Fibroblast of lung (primary cell): ENCODE data around the gene TSPAN2. TPM values are rescaled to one million over a fixed set of nuclear protein-coding genes. Genes with fewer than 3 reads are reported as not detected.

Experiments
- DNase-seq, 2 donors: peaks; one replicate each; pipeline versions ENCODE4 v3.0.0 to v3.0.0-alpha.2; 2010; ENCODE audit warnings: low read depth in 2 of 2
- H2AFZ ChIP-seq: 2 replicates; pipeline ENCODE4 v1.5.1; 2012; ENCODE audit warnings: low read length, control low read depth, inconsistent platforms
- H3K27ac ChIP-seq: 2 replicates; pipeline ENCODE4 v1.5.1; 2011; ENCODE audit warnings: low read length, control low read depth; ENCODE audit not compliant: insufficient read depth
- H3K27me3 ChIP-seq: 2 replicates; pipeline ENCODE4 v1.5.1; 2011; ENCODE audit warnings: mild to moderate bottlenecking, low read length; ENCODE audit not compliant: control insufficient read depth, insufficient read depth
- H3K36me3 ChIP-seq: 2 replicates; pipeline ENCODE4 v1.5.1; 2011; ENCODE audit warnings: low read length; ENCODE audit not compliant: control insufficient read depth, insufficient read depth
- H3K4me1 ChIP-seq: 2 replicates; pipeline ENCODE4 v1.5.1; 2011; ENCODE audit warnings: low read length; ENCODE audit not compliant: control insufficient read depth, insufficient read depth; ENCODE audit errors: extremely low read depth
- H3K4me2 ChIP-seq: 2 replicates; pipeline ENCODE4 v1.5.1; 2011; ENCODE audit warnings: low read length, control low read depth; ENCODE audit not compliant: insufficient read depth; ENCODE audit errors: extremely low read depth
- H3K4me3 ChIP-seq, 4 experiments: fragments of 200-600 bp in 1 of 4; sonication (generic) in 1 of 4; replicated peaks in 1 of 4; 2 replicates each; pipeline ENCODE4 v1.5.1; 2011 to 2016; ENCODE audit warnings: low read length in 4 of 4, low read depth in 3 of 4, mild to moderate bottlenecking in 3 of 4, control low read depth in 2 of 4, inconsistent platforms in 1 of 4, mixed read lengths in 1 of 4; ENCODE audit not compliant: insufficient read depth in 1 of 4; ENCODE audit errors: control extremely low read depth in 1 of 4
- H3K79me2 ChIP-seq: 2 replicates; pipeline ENCODE4 v1.5.1; 2012; ENCODE audit warnings: mild to moderate bottlenecking, low read length, inconsistent platforms; ENCODE audit not compliant: control insufficient read depth, insufficient read depth
- H3K9ac ChIP-seq: 2 replicates; pipeline ENCODE4 v1.5.1; 2011; ENCODE audit warnings: mild to moderate bottlenecking, low read length, control low read depth; ENCODE audit not compliant: insufficient read depth
- H3K9me3 ChIP-seq: 2 replicates; pipeline ENCODE4 v1.5.1; 2012; ENCODE audit warnings: low read depth, low read length; ENCODE audit not compliant: control insufficient read depth, insufficient read depth
- H4K20me1 ChIP-seq: 2 replicates; pipeline ENCODE4 v1.5.1; 2011; ENCODE audit warnings: low read length; ENCODE audit not compliant: control insufficient read depth, insufficient read depth; ENCODE audit errors: extremely low read depth
- EZH2 ChIP-seq: IDR thresholded peaks from 2 replicates; pipeline ENCODE4 v1.5.1; 2012; ENCODE audit warnings: low read length, control low read depth, mild to moderate bottlenecking; ENCODE audit errors: missing control alignments
- polyA minus RNA-seq: library from RNA; depleted of rRNA, polyadenylated mRNA; stranded (reverse); fragments of >200 nt; gene quantifications from 2 replicates; pipeline ENCODE4 v1.2.3, GENCODE V29; 2011; ENCODE audit warnings: low replicate concordance
- polyA plus RNA-seq, 2 donors: library from polyadenylated mRNA; depleted of rRNA in 1 of 2; stranded (reverse) in 1 of 2; unstranded in 1 of 2; fragments of >200 nt; gene quantifications; 2 replicates each; pipeline ENCODE4 v1.2.1, GENCODE V29; 2011 to 2012; ENCODE audit warnings: missing spikeins in 1 of 2
- total RNA-seq: library from RNA; depleted of rRNA; stranded (reverse); fragments of >200 nt; gene quantifications from 2 replicates; pipeline ENCODE4 v1.2.1, GENCODE V29; 2014
- TF ChIP-seq, protein P1 (sequence below), 2 donors: IDR thresholded peaks in 1 of 2; conservative IDR thresholded peaks in 1 of 2; 1 replicate in 1 of 2; 2 replicates in 1 of 2; pipeline ENCODE4 v1.5.1; 2011 to 2012; ENCODE audit warnings: low read length in 2 of 2, control low read depth in 1 of 2, inconsistent platforms in 1 of 2, low read depth in 1 of 2, mild to moderate bottlenecking in 1 of 2

Gene TSPAN2
- total RNA-seq (0.66 and 2.1 TPM in 2 replicates), polyA plus RNA-seq (0.08 and 0.20 TPM in 2 replicates), polyA minus RNA-seq (not detected in 2 replicates)
- 0.15 and 0.51 TPM in 2 replicates for polyA plus RNA-seq (2012)

DNA sequence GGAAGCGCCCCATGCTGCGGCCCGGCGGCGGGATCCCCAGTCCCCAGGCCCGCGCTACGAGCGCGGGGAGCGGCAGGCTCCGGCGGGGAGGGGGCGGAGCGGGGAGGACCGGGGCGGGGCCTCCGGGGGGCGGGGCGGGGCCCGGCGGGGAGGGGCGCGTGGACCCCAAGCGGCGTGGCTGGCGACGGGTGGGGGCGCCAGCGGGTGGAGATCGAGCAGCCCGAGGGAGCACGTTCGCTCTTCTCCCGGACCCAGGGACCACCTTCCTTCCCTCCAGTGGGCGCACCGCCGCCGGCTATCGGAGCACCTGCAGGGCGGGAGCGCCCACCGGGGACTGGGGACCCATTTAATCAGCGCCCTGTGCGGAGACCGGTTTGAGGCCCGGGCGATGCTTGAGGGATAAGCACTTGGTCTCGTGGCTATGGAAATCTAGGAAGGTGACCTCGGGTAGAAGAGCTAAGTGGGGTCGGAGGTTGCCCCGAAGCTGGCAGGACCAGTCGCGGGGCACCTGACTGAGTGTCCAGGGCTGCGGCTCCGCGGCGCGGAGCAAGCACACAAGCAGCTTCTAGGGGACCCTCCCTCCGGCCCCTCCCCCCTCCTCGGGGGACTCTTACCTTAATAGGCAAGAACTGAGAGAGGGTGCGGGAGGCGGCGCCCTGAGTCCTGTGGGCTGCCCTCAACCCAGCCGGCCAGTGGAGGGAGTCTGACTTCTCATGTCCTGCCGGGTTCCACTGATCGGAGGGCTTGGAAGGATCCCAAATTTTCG, at the start of gene TSPAN2:
Gene TSPAN2 (minus strand): TSS at position 84 of the 766 bp plus-strand sequence. CDS start 71 bp downstream, at position 13.
- Histone ChIP-seq H3K79me2 (no peaks in the 10 kb centered on the region), H4K20me1 (no peaks in the 10 kb centered on the region), H3K4me1 (peaks cover 3% of the 10 kb centered on the region), H3K9me3 (no peaks in the 10 kb centered on the region), H3K36me3 (no peaks in the 10 kb centered on the region), H3K27me3 (peaks cover 2% of the 10 kb centered on the region), H3K27ac (no peak within 1 kb of the TSS), H3K4me2 (peak within 1 kb of the TSS; percentile 98), H3K4me3 (peak within 1 kb of the TSS; percentile 47 to 59 (median 50)), H3K9ac (no peak within 1 kb of the TSS), H2AFZ (peak within 1 kb of the TSS; percentile 40)
- DNase-seq: peak; percentile 58 to 83
- no peak for TF ChIP-seq EZH2
- TF ChIP-seq, protein P1, sequence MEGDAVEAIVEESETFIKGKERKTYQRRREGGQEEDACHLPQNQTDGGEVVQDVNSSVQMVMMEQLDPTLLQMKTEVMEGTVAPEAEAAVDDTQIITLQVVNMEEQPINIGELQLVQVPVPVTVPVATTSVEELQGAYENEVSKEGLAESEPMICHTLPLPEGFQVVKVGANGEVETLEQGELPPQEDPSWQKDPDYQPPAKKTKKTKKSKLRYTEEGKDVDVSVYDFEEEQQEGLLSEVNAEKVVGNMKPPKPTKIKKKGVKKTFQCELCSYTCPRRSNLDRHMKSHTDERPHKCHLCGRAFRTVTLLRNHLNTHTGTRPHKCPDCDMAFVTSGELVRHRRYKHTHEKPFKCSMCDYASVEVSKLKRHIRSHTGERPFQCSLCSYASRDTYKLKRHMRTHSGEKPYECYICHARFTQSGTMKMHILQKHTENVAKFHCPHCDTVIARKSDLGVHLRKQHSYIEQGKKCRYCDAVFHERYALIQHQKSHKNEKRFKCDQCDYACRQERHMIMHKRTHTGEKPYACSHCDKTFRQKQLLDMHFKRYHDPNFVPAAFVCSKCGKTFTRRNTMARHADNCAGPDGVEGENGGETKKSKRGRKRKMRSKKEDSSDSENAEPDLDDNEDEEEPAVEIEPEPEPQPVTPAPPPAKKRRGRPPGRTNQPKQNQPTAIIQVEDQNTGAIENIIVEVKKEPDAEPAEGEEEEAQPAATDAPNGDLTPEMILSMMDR (conservative IDR thresholded peaks at IDR 0.05 in 1 of 2, IDR thresholded peaks at IDR 0.05 in 1 of 2; ENCODE audit: low read depth in 1 of 2, low read length in 2 of 2): peak; percentile 38 to 42

DNA sequence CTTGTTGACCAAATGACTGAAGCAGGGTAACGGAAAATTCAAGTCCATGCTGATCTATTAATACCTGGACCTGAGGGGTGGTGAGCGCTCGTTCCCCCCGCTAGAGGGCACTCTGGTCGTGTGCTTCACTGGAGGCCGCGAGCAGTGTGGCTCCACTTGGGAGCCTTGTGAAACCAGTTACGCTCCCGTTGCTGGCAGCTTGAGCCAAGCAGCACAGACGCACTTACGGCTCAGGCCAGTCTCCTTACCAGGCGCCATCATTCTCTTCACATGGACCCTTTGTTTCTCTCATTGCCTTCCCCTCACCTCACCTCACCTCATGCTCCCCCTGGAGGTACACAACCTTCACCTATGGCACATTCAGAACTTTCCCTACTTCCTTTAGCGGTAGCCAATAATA, 49.7 kb upstream of the TSPAN2 start:
- no peak overlapping the region for H3K4me2 ChIP-seq
- peak overlapping the region; percentile 37 for H3K27ac ChIP-seq
- no peak overlapping the region for H3K9ac ChIP-seq

DNA sequence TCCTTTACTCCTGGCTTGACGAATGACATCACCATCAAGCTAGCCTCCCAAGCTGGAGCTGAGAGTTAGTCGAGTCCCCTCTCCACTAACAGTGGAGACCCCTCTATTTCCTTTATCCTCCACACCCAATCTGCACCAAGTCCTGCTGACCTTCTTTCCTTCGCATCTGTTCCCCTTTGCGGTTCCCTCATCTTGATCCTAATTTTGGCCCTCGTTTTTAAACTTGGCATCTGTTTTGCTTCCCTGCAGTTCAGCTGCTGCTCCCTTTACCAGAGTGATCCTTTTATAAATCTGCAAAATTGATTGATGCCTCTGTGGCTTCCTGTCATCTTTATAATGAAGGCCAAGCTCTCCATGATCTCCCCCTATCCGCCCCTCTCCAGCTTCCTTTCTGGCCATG, 49.0 kb upstream of the TSPAN2 start:
- no peak overlapping the region for H2AFZ ChIP-seq
- H4K20me1 ChIP-seq: no peaks in the 10 kb centered on the region
- no peaks in the 10 kb centered on the region for H3K9me3 ChIP-seq
- peaks cover 13% of the 10 kb centered on the region for H3K4me1 ChIP-seq
- H3K79me2 ChIP-seq: no peaks in the 10 kb centered on the region
- H3K27me3 ChIP-seq: no peaks in the 10 kb centered on the region
- no peak overlapping the region for H3K27ac ChIP-seq
- no peak overlapping the region for H3K4me2 ChIP-seq
- TF ChIP-seq EZH2: no peak
- TF ChIP-seq, protein P1 (conservative IDR thresholded peaks at IDR 0.05 in 1 of 2, IDR thresholded peaks at IDR 0.05 in 1 of 2; ENCODE audit: low read depth in 1 of 2, low read length in 2 of 2): no peak
- no peak overlapping the region for H3K4me3 ChIP-seq
- H3K9ac ChIP-seq: no peak overlapping the region
- no peaks in the 10 kb centered on the region for H3K36me3 ChIP-seq
- no peak for DNase-seq

More for the DNA sequence above, 49.7 kb upstream of the TSPAN2 start:
- Histone ChIP-seq H2AFZ (peak overlapping the region; percentile 64), H3K4me1 (peaks cover 13% of the 10 kb centered on the region), H3K79me2 (no peaks in the 10 kb centered on the region), H3K4me3 (no peak overlapping the region), H3K36me3 (no peaks in the 10 kb centered on the region), H4K20me1 (no peaks in the 10 kb centered on the region), H3K27me3 (no peaks in the 10 kb centered on the region), H3K9me3 (no peaks in the 10 kb centered on the region)
- peak; percentile 89 to 93 for DNase-seq
- TF ChIP-seq, protein P1 (conservative IDR thresholded peaks at IDR 0.05 in 1 of 2, IDR thresholded peaks at IDR 0.05 in 1 of 2; ENCODE audit: low read depth in 1 of 2, low read length in 2 of 2): peak; percentile 95 to 96
- TF ChIP-seq EZH2: no peak
